GM21786 (cell line): ENCODE data around the gene DNAH8.

Experiments
- ATAC-seq: cut with Tn5 transposase; IDR thresholded peaks from one replicate; pipeline ENCODE4 v1.9.1; 2021; ENCODE audit not compliant: unreplicated experiment

DNAH8 gene

GRCh38 chr6:38749473-38749872 lies 34.4 kb downstream of the DNAH8 start:
- ATAC-seq, result no peak

GRCh38 chr6:38750968-38751615 lies 36.0 kb downstream of the DNAH8 start:
- no peak for ATAC-seq

DNA sequence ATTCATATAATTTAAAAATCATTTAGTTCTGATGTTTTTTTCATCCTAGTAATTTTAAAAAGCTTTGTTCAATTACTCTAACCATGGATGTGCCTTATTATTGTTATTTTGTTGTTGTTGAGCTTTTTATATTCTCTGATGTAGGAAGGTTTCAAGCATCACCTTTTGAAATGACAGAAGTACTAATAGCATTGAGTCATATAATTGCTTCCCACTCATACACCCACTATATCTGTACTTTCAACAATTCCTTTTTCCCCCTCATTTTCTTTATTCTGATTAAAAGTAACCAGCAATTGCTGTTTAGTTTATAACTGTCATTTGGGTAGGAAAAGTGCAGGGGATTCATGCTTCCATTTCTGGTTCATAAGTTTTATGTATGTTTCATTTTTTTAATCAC lies 38.6 kb downstream of the DNAH8 start:
- no peak for ATAC-seq

- ATAC-seq, result no peak
Measured at GRCh38 chr6:38755207-38755606, 40.1 kb downstream of the DNAH8 start.

DNA sequence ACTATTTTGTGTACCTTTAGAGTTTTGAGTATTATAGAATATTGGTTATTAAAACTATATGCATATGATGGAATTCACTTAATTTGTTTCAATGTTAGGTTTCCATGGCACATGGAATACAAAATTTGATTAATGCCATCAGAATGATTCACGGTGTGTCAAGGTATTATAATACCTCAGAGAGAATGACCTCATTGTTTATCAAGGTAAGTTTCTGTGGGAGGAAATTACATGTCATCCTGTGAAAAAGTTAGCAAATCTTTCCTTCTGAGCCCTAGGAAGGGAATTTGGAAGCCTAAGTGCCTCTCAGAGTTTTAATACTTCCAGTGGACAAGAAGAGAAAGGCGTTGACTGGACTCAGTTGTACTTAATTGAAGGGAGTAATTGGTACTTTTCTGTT lies 40.8 kb downstream of the DNAH8 start:
- ATAC-seq, result no peak

- ATAC-seq, result no peak
Measured at GRCh38 chr6:38760097-38760496, 45.0 kb downstream of the DNAH8 start.

DNA sequence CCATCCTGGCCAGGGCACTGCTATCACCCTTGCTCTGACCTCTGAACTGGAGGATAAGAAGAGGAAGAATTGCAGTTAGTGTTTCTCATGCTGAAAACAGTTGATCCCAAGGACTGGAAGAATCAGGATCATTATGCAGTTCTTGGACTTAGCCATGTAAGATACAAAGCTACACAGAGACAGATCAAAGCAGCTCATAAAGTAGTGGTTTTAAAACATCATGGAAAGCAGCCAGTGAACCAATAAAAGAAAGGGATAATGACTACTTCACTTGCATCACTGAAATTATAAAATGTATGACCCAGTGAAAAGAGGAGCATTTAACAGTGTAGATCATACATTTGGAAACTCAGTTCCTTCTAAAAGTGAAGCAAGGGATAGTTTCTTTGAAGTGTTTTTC lies 47.7 kb downstream of the DNAH8 start:
- no peak for ATAC-seq

DNA sequence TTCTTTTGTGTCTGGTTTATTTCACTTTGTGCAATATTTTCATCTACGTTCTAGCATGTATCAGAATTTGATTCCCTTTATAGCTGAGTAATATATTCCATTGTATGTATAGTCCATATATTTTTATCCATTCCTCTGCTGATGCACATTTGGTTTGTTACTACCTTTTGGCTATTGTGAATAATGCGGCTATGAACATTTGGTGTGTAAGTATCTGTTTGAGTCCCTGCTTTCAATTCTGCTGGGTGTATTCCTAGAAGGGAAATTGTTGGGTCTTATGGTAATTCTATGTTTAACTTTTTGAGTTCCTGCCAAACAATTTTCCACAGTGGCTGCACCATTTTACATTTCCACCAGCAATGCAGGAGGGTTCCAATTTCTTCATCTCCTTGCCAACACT lies 52.4 kb downstream of the DNAH8 start:
- no peak for ATAC-seq

GRCh38 chr6:38773338-38773737 lies 58.2 kb downstream of the DNAH8 start:
- no peak for ATAC-seq

DNA sequence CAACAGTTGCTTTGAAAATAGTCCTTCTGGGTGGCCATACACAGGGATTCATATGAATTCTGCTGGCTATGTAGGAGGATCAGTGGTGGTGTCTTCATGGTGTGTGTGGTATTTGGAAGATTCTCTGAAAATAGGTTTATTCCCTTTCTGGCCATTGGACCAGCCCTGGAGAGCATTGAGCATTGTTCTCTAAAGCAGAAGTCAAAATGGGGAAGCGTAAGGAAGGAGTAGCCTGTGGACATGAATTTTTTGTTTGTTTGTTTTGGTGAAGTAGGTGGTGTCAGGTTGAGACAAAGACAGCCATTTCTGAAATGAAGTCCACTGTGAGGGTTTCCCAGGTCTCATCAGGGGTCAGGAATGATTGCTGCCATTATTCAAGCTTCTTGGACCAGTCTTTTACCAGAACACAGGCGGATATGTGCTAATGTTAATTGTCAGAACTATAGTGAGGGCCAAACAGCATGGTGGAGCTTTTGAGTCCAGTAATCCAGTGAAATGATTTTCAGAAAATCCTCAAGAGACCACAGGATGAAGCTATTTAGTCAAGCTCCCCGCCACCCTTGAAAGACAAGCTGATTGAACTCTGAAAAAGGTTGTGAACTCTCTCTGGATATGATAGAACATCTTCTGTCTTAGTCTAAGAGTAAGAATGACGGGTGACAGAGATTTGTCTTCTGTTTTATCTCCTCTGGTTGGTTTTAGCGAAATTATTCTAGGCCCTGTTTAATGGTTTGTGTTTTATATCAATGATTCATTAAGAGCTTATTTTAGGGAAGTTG lies 60.0 kb downstream of the DNAH8 start:
- ATAC-seq, result no peak

DNA sequence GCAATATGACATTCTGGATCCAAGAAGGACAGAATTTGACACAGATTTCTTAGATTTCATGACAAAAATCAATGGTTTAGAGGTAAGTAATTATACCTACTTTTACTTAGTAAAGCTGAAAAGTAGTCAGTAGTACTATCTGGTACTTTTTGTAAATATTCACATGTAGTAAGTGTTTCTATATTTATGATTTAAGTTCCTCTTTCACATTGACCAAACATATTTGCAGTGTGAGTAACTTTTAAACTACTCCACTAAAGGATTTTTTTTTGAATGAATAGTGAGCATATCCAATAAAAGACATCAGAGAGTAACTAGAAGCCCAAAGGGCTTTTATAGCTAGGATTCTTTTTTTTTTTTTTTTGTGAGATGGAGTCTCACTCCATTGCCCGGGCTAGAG lies 60.8 kb downstream of the DNAH8 start:
- peak; percentile 78 for ATAC-seq

GRCh38 chr6:38776515-38776914 lies 61.4 kb downstream of the DNAH8 start:
- no peak for ATAC-seq

GRCh38 chr6:38779310-38780062 lies 64.4 kb downstream of the DNAH8 start:
- no peak for ATAC-seq

GRCh38 chr6:38782616-38783015 lies 67.5 kb downstream of the DNAH8 start:
- no peak for ATAC-seq

DNA sequence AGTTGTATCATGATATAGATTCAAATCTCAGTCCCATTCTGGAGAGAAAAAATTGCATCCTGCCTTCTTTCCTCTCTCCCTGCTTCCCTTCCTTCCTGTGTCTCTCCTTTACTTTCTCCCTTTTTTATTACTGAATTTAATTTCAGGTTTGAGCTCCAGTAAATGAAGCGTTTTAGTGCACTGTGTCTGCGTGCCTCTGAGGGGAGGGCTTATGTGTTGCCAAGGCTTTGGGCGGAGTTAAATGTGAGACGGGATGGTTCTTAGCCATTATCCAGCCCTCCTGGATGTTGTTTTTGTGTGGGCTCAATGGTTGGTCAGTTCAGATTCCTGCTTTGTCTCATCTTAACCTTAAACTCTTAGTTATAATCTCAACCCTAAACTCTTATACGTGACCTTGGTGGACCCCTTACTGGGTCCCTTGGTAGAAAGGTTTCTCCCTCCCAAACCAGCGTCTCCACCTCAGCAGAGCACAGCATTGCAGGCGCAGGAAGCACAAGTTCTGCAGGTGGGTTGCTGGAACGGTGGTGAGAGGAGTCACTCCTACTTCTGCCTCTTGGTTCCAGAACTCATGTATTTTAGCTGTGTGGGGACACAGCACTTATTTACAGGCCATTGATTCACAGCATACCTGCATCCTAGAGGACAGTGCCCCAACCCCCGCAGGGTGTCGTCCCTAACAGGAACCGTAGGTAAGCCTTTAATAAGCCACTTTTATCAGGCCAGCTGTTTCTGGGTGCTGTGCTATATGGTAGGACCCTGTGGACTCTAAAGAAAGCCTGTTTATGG lies 68.5 kb downstream of the DNAH8 start:
- ATAC-seq, result no peak

DNA sequence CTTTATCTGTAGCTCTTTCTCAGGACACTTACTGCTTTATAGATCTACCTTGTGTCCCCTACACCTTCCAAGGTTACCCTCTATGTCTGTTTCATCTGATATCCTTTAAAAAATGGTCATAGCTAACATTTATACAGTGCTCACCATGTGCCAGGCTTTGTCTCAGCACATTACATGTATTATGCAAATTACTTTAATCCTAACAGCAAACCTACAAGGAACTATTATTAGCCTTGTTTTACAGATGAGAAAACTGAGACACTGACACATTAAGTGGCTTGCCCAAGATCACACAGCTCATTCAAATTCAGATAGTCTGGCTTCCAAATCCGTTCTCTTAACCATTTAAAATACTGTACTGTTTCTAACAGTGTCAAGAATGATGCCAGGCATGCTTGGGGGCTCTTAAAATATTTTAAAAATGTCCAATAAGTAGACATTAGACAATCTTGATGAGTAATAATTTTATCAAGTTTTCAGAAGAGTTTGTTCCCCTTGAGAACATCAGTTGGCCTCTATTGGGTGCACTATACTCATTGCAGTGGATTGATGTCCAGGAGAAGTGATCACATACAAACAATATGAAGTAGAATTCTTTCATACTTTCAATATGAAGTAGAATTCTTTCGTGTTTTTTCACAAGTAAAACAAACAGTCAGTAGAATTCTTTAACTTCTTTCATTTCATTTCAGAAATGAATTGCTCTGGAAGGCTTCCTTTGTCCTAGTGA lies 69.6 kb downstream of the DNAH8 start:
- no peak for ATAC-seq

DNA sequence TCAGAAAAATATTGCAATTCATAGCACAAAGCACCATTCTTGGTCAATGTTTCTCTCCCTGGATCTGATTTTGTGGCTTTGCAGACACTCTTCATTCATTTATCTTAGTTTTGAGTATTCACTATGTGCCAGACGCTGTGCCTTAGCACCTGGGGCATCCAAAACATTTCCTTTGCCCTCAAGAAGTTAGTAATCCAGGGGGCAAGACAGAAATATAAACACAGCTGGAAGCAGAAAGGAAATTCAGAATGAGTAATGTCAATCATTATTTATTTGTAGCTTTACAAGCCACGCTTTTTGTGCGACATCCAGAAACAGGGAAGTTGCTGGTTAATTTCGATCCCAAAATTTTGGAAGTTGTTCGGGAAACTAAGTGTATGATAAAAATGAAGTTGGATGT lies 71.4 kb downstream of the DNAH8 start:
- no peak for ATAC-seq

DNA sequence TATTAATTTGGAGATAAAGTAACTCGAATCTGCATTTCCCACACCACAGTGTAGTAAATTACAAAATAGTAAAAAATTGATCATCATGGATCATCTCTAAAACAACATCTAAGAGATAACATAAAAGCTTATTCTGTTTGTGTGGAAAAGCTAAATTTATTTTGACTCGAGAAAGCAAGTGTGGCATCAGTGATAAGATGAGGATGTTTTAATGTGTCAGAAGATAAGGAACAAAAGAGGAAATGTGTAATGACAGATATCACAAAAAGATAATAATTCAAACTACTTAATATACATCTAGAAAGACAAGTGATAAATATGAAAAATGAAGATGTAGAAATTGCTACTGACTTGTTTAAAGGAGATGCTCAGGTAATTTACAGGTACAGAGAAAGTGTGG lies 74.1 kb downstream of the DNAH8 start:
- no peak for ATAC-seq

- ATAC-seq, result no peak
Measured at GRCh38 chr6:38792356-38792755, 77.2 kb downstream of the DNAH8 start.

DNA sequence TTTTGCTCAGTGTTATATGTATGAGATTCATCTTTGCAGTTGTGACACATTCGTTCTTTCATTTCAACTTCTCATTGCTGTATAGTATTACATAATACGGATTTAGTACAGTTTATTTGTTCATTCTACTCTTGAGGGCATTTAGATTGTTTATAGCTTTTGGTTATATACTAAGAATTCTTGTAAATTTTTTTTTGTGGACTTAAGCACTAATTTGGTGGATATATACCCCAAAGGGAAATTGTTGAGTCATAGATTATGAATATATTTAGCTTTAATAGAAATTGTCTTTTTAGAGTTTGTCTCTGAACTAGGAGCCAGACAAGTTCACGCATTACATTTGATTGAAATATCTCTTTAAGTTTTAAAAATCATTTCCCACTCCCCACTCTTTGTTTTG lies 79.6 kb downstream of the DNAH8 start:
- ATAC-seq, result no peak

DNA sequence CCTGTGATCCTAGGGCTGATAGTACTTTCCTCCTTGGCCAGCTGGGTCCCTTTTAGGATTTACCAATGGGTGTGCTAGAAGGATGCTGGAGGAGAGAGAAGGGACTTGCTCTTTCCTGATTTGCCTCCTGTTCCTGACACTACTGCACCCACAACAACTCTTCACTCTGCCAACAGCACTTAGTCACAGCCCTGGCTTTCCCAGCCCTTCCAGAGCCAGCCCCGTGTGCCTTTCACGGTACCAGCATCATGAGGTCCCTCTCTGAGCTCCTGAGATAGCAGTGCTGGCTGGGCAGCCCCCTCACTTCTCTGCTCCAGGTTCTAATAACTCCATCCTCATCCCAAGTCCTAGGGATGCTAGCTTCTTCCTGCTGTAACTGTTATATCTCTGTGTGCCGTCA lies 80.9 kb downstream of the DNAH8 start:
- ATAC-seq, result no peak
